Central memory CD8-positive, alpha-beta T cell (primary cell): Measurements from ENCODE around the gene SLC24A3.

Source experiments
- ATAC-seq: fragments of 150-1000 bp; cut with Tn5 transposase; replicated peaks from 2 replicates; pipeline ENCODE4 v1.10.0; 2022; ENCODE audit warnings: mild to moderate bottlenecking, moderate FRiP score, moderate number of reproducible peaks; ENCODE audit not compliant: poor library complexity, severe bottlenecking; ENCODE audit errors: extremely low read depth
- DNase-seq, 2 donors: peaks; one replicate each; pipeline ENCODE4 v3.0.0; 2021; ENCODE audit warnings: low spot score in 2 of 2
- H3K27ac Mint-ChIP-seq: one replicate; pipeline ENCODE4 v1.8.0; 2022; ENCODE audit warnings: low read depth, mild to moderate bottlenecking, moderate library complexity, mixed read lengths
- H3K27me3 Mint-ChIP-seq: one replicate; pipeline ENCODE4 v1.8.0; 2022; ENCODE audit warnings: mixed read lengths
- H3K36me3 Mint-ChIP-seq: one replicate; pipeline ENCODE4 v1.8.0; 2022; ENCODE audit warnings: mild to moderate bottlenecking, moderate library complexity, mixed read lengths; ENCODE audit not compliant: insufficient read depth
- H3K4me1 Mint-ChIP-seq: one replicate; pipeline ENCODE4 v1.8.0; 2022; ENCODE audit warnings: mixed read lengths
- H3K4me3 Mint-ChIP-seq: one replicate; pipeline ENCODE4 v1.8.0; 2022; ENCODE audit warnings: mild to moderate bottlenecking, moderate library complexity, mixed read lengths
- H3K9me3 Mint-ChIP-seq: one replicate; pipeline ENCODE4 v1.8.0; 2022; ENCODE audit warnings: mixed read lengths

SLC24A3 gene

DNA sequence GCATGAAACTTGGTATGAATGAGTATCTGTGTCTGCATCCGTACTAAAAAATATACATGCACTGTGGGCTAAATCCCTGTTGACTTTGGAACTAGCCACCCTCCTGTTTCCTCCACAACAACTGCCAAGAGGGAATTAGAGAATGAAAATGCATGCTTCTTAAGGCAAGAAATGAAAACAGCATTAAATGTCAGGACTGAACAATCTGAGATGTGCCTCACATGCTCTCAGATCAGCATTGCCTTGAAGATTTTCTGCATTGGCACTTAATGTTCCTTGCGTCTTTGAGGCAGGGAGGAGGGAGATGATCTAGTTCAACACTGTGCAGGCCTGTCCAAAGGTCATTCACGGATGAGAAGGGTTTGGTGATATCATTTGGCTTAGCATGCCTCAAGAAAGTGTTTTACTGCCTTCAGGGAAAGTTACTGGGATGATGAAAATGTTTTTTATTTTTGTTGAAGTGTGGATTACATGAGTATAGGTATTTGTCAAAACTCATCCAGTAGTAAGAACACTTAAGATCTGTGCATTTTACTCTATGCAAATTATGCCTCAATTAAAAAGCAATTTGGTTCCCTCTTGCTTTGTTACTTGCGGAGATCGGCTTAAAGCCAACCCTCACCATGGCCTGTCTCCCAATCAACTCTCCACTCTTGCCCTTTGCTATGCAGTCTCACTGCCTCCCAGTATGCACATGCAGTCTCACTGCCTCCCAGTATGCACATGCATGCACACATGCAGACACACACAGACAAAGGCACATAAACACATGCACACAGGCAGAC lies 498.1 kb downstream of the SLC24A3 start:
- Mint-ChIP-seq H3K27me3 (peaks cover 13% of the 10 kb centered on the region), H3K27ac (no peak overlapping the region), H3K36me3 (no peaks in the 10 kb centered on the region), H3K9me3 (no peaks in the 10 kb centered on the region), H3K4me1 (no peaks in the 10 kb centered on the region), H3K4me3 (no peak overlapping the region)
- no peak for ATAC-seq
- no peak for DNase-seq

DNA sequence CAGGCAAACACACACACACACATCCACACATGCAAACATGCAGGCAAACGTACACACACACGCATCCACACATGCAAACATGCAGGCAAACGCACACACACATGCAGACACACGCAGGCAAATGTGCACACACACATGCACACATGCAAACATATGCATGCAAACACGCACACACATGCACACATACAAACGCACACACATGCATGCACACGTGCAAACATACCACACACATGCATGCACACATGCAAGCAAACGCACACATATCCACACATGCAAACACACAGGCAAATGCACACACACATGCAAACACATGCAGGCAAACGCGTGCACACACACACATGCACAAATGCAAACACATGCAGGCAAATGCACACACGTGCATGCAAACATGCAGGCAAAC lies 498.7 kb downstream of the SLC24A3 start:
- ATAC-seq, result no peak
- no peaks in the 10 kb centered on the region for H3K9me3 Mint-ChIP-seq
- DNase-seq, result no peak
- H3K27me3 Mint-ChIP-seq, result peaks cover 13% of the 10 kb centered on the region
- no peak overlapping the region for H3K27ac Mint-ChIP-seq
- no peaks in the 10 kb centered on the region for H3K4me1 Mint-ChIP-seq
- H3K4me3 Mint-ChIP-seq, result no peak overlapping the region
- H3K36me3 Mint-ChIP-seq, result no peaks in the 10 kb centered on the region

DNA sequence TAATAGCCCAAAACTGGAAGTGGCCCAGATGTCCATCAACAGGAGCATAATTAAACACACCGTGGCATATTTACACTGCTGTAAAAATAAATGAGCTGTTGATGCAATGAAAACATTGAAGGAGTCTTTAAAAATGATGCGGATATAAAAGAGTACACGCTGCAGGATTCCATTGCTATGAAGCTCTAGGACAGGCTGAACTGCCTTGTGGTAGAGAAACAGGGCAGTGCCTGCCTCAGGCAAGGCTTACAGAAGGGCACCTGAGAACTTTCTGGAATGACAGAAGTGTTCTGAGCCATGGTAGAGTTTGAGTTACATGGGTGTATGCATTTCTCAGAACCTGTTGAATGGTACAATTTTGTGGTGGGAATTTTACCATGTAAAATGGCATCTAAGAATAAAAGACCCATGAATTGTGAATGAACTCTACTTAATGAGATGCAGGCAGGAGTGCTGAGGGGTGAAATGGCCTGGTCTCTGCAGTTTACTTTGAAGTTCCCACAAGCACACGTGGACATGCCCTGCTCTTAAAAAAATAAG lies 500.3 kb downstream of the SLC24A3 start:
- H3K9me3 Mint-ChIP-seq, result no peaks in the 10 kb centered on the region
- no peak for ATAC-seq
- H3K27me3 Mint-ChIP-seq, result peaks cover 13% of the 10 kb centered on the region
- no peak for DNase-seq
- H3K4me3 Mint-ChIP-seq, result no peak overlapping the region
- H3K4me1 Mint-ChIP-seq, result no peaks in the 10 kb centered on the region
- H3K36me3 Mint-ChIP-seq, result no peaks in the 10 kb centered on the region
- no peak overlapping the region for H3K27ac Mint-ChIP-seq

DNA sequence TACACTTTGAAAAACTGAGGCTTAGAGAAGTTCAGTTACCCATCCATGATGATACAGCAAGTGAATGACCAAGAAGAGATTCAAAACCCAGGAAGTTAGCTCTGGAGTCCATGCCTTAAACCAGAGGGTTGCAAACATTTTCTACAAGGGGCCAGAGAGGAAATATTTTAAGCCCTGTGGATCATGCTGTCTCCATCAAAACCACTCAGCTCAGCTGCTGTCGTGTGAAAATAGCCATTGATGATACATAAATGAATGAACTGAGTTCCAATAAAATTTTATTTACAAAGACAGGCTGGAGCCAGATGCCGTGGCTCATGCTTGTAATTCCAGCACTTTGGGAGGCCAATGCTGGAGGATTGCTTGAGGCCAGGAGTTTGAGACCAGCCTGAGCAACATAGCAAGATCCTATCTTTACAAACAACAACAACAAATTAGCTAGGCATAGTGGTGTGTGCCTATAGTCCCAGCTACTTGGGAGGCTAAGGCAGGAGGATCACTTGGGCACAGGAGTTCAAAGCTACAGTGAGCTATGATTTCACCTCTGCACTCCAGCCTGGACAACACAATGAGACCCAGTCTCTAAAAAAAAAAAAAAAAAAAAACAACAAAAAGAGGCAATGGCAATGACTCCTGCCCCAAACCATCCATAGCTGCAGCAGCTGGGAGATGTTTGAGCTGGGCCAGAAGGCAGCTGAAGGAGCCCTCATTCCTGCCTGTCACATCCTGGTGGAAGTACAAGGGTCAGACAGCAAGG lies 501.6 kb downstream of the SLC24A3 start:
- no peaks in the 10 kb centered on the region for H3K4me1 Mint-ChIP-seq
- H3K27me3 Mint-ChIP-seq, result peaks cover 13% of the 10 kb centered on the region
- ATAC-seq, result no peak

DNA sequence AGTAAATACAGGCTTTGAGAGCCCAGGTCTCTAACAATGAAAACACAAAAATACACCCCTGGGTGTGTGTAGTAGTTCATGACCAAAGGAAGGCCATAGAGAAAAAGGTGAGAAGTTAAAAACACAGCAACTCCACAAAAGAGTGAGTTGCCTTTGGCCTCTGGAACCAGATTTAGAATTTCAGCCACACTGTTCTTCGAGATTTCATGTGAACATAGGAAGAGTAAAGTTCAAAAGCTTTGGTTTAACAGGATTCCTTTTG lies 502.1 kb downstream of the SLC24A3 start:
- H3K9me3 Mint-ChIP-seq, result no peaks in the 10 kb centered on the region

More for the DNA sequence above, 501.6 kb downstream of the SLC24A3 start:
- DNase-seq, result no peak
- H3K27ac Mint-ChIP-seq, result no peak overlapping the region
- H3K36me3 Mint-ChIP-seq, result no peaks in the 10 kb centered on the region
- H3K9me3 Mint-ChIP-seq, result no peaks in the 10 kb centered on the region
- H3K4me3 Mint-ChIP-seq, result no peak overlapping the region

DNA sequence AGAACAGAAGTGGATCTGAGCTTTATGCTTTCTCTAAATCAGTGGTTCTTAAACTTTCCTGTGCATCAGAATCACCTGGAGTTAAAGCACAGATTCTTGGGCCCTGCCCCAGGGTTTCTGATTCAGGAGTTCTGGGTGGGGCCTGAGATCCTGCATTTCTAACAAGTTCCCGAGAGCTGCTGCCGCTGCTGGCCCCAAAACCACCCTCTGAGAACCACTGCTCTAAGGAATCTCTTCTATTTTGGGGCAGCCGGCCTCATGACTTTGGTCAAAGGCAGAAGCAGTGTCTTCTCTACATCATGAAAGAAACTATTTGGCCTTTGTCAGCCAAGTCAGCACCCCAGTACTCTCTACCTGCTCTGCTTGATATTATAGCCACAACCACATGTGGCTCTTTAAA lies 503.5 kb downstream of the SLC24A3 start:
- Mint-ChIP-seq H3K4me3 (no peak overlapping the region), H3K4me1 (no peaks in the 10 kb centered on the region), H3K36me3 (no peaks in the 10 kb centered on the region), H3K27me3 (peaks cover 13% of the 10 kb centered on the region), H3K27ac (no peak overlapping the region), H3K9me3 (no peaks in the 10 kb centered on the region)
- DNase-seq, result no peak
- no peak for ATAC-seq

More for the DNA sequence above, 502.1 kb downstream of the SLC24A3 start:
- Mint-ChIP-seq H3K4me1 (no peaks in the 10 kb centered on the region), H3K27ac (no peak overlapping the region), H3K27me3 (peaks cover 13% of the 10 kb centered on the region), H3K36me3 (no peaks in the 10 kb centered on the region), H3K4me3 (no peak overlapping the region)
- ATAC-seq (no peak), DNase-seq (no peak)

DNA sequence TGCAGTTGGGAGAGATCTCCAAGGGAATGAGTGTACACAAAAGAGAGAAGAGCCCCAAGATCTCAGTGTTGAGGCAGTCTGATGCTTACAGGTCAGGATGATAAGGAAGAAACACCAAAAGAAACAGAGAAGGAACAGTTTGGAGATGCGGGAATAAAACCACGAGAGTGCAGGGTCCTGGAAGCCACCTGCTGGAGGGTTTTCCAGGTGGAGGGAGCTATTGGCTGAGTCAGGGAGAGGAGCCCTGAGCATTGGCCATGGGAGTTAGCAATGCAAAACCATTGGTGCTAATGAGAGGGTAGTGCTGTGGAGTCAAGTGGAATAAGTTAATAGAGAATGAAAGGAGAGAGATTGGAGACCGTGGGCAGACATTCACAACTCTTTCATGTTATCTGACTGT lies 506.4 kb downstream of the SLC24A3 start:
- H3K36me3 Mint-ChIP-seq, result no peaks in the 10 kb centered on the region
- H3K9me3 Mint-ChIP-seq, result no peaks in the 10 kb centered on the region
- H3K27me3 Mint-ChIP-seq, result no peaks in the 10 kb centered on the region
- no peaks in the 10 kb centered on the region for H3K4me1 Mint-ChIP-seq
- H3K27ac Mint-ChIP-seq, result no peak overlapping the region
- ATAC-seq (no peak), DNase-seq (no peak)
- H3K4me3 Mint-ChIP-seq, result no peak overlapping the region

DNA sequence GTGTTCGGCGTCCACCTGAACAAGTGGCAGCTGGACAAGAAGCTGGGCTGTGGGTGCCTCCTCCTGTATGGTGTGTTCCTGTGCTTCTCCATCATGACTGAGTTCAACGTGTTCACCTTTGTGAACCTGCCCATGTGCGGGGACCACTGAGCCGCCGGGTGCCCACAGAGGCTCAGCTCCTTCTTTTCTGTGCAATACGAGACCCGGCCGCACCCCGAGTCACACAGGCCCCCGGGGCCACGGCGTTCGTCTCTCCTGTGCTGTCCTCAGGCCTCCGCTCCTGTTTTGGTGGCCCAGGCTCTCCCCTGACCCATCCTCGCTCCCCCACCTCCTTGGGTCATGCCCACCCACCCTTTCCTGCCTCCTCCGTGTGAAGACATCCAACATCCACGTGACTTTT lies 508.5 kb downstream of the SLC24A3 start:
- H3K9me3 Mint-ChIP-seq, result no peaks in the 10 kb centered on the region
- DNase-seq (no peak), ATAC-seq (no peak)

DNA sequence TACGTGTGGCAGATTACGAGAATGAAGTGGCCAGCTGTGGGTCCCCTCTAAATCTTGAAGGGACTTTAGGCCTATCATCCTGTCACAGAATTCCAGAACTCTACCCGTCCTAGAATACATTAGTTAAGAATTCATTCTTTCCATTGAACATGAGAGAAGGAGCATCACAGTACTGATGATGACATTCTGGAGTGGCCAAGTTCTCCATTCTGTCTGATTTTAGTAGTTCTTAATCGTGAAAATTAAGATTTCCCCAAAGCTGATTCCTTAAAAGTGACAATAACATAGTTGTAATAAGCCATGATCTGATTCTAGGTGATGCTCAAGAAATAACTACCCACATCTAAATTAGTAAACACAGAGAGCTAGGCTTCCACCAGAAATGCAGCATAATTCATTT lies 510.6 kb downstream of the SLC24A3 start:
- H3K9me3 Mint-ChIP-seq, result no peaks in the 10 kb centered on the region
- no peak for DNase-seq
- no peak for ATAC-seq
- H3K27ac Mint-ChIP-seq, result no peak overlapping the region
- H3K4me1 Mint-ChIP-seq, result no peaks in the 10 kb centered on the region
- H3K27me3 Mint-ChIP-seq, result no peaks in the 10 kb centered on the region
- H3K4me3 Mint-ChIP-seq, result no peak overlapping the region
- no peaks in the 10 kb centered on the region for H3K36me3 Mint-ChIP-seq

More for the DNA sequence above, 508.5 kb downstream of the SLC24A3 start:
- no peaks in the 10 kb centered on the region for H3K4me1 Mint-ChIP-seq
- no peak overlapping the region for H3K27ac Mint-ChIP-seq
- H3K36me3 Mint-ChIP-seq, result no peaks in the 10 kb centered on the region
- no peak overlapping the region for H3K4me3 Mint-ChIP-seq
- no peaks in the 10 kb centered on the region for H3K27me3 Mint-ChIP-seq

DNA sequence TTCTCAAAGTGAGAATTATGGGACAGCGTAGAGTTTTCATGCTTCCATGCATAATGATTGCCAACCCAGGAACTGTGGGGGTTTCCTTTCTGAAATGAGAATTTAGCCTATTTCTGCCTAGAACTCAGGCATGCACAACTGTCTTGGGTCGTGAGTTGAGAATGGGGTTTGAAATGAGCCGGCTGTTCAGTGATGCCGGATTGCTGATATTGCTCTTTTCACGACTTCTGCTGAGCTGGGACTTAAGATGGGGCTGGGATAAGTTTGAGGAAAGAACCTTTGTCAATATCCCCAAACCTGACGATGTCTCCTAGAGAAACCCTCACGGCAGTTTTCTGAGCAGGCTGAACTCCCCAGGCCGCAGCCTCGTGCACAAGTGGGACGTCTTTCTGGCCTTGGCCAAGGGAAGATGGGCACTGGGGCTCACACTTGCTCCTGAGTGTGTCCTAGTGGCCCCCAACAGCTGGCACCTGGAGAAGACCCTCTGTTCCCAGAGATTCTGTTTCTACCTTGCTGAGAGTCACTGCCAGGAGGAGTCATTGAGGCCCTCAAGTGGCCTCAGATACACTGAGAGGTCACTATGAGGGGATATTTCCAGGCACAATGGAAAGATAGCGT lies 511.5 kb downstream of the SLC24A3 start:
- no peaks in the 10 kb centered on the region for H3K4me1 Mint-ChIP-seq
- H3K27ac Mint-ChIP-seq, result no peak overlapping the region
- H3K36me3 Mint-ChIP-seq, result no peaks in the 10 kb centered on the region
- no peaks in the 10 kb centered on the region for H3K27me3 Mint-ChIP-seq
- H3K9me3 Mint-ChIP-seq, result no peaks in the 10 kb centered on the region
- DNase-seq (no peak), ATAC-seq (no peak)
- H3K4me3 Mint-ChIP-seq, result no peak overlapping the region

DNA sequence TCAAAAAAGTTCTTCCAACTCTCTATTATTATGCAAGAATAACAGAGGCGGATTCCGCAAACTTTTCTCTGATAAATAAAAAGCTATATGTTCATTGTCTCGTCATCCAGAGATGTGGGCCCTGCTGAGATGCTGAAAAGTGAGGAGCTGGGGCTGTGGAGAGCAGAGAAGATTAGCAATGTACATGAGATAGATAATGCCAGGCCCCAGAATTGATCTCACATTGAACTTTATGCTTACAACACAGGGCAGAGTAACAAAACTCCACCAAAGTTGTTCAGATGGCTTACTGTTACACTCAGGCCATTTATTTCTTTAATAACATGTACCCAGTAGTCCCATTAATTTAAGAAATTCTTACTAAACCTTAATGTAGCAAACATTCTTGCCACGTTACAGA lies 512.9 kb downstream of the SLC24A3 start:
- no peaks in the 10 kb centered on the region for H3K36me3 Mint-ChIP-seq
- H3K4me1 Mint-ChIP-seq, result no peaks in the 10 kb centered on the region
- H3K27me3 Mint-ChIP-seq, result peaks cover 7% of the 10 kb centered on the region
- H3K27ac Mint-ChIP-seq, result no peak overlapping the region
- H3K9me3 Mint-ChIP-seq, result no peaks in the 10 kb centered on the region
- no peak overlapping the region for H3K4me3 Mint-ChIP-seq
- DNase-seq (no peak), ATAC-seq (no peak)

DNA sequence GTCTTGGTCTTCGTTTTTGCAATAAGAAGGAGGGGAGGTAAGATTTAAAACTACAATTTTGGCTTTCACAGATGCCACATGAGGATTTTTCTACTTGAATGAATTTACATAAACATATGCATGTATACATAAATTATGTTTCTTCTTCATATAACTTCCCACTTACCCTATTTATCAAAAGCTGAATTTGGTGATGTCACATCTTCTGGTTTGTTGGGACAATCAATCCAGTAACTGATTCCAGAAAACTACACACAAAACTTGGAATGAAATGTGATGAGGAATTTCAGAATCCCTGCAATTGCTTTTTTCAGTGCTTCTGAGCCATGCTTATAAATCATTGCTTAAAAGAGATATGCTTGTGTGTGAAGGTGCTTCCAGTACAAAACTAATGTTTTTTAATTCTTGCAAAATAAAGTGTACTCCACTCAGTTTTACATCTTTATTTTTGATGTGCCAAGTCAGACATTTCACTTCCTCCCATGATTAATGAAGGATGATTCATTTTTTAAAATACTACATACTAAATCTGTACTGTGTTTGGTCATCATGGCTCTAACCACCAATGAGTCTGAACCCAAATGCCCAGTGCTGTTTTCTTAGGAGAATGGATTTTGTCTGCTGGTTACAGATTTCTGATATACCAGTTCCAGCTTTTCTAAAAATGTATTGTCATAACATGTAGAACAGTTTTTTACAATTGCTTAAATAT lies 513.5 kb downstream of the SLC24A3 start:
- Mint-ChIP-seq H3K9me3 (no peaks in the 10 kb centered on the region), H3K27me3 (peaks cover 7% of the 10 kb centered on the region), H3K36me3 (no peaks in the 10 kb centered on the region), H3K27ac (no peak overlapping the region), H3K4me3 (no peak overlapping the region), H3K4me1 (no peaks in the 10 kb centered on the region)
- ATAC-seq (no peak), DNase-seq (no peak)
